Measurements from ENCODE around the gene TBC1D22B. TPM values are rescaled to one million over a fixed set of nuclear protein-coding genes. Genes with fewer than 3 reads are reported as not detected.

The TBC1D22B gene
- total and polyA plus RNA-seq, 2 of the 13 experiments (the other 11 are each of a cell fraction or from before 2014, with no cell fraction given), result 9.7 to 12.9 TPM

GRCh38 chr6:37353761-37354525, 96.4 kb downstream of the TBC1D22B start, which contains the start of gene RNF8 (continued):
- no peak for TF ChIP-seq RBM22 (optimal IDR thresholded peaks at IDR 0.05; ENCODE audit: low read length)
- TF ChIP-seq ZNF737 (CRISPR knock-in tag; IDR thresholded peaks at IDR 0.05; ENCODE audit: borderline replicate concordance), result no peak
- 0 out of 2 replicates have a peak, but pooled peaks have one; percentile 36 for TF ChIP-seq NPAS2 (CRISPR knock-in tag; IDR thresholded peaks at IDR 0.05; ENCODE audit: borderline replicate concordance)
- TF ChIP-seq ZSCAN22 (CRISPR knock-in tag; IDR thresholded peaks at IDR 0.05), result no peak; the same call in 1 of the 2 replicates
- no peak for TF ChIP-seq RAD21 (CRISPR knock-in tag; IDR thresholded peaks at IDR 0.05)
- 0 out of 2 replicates have a peak, but pooled peaks have one; percentile 30 for TF ChIP-seq ETV6 (CRISPR knock-in tag; conservative IDR thresholded peaks at IDR 0.05)
- TF ChIP-seq, protein P1, sequence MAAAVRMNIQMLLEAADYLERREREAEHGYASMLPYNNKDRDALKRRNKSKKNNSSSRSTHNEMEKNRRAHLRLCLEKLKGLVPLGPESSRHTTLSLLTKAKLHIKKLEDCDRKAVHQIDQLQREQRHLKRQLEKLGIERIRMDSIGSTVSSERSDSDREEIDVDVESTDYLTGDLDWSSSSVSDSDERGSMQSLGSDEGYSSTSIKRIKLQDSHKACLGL (CRISPR knock-in tag; IDR thresholded peaks at IDR 0.05), result no peak; the same call in 1 of the 2 replicates
- no peak for TF ChIP-seq JUND (CRISPR knock-in tag; IDR thresholded peaks at IDR 0.05)
- TF ChIP-seq EED (CRISPR knock-in tag; IDR thresholded peaks at IDR 0.05), result no peak
- TF ChIP-seq, protein P2, sequence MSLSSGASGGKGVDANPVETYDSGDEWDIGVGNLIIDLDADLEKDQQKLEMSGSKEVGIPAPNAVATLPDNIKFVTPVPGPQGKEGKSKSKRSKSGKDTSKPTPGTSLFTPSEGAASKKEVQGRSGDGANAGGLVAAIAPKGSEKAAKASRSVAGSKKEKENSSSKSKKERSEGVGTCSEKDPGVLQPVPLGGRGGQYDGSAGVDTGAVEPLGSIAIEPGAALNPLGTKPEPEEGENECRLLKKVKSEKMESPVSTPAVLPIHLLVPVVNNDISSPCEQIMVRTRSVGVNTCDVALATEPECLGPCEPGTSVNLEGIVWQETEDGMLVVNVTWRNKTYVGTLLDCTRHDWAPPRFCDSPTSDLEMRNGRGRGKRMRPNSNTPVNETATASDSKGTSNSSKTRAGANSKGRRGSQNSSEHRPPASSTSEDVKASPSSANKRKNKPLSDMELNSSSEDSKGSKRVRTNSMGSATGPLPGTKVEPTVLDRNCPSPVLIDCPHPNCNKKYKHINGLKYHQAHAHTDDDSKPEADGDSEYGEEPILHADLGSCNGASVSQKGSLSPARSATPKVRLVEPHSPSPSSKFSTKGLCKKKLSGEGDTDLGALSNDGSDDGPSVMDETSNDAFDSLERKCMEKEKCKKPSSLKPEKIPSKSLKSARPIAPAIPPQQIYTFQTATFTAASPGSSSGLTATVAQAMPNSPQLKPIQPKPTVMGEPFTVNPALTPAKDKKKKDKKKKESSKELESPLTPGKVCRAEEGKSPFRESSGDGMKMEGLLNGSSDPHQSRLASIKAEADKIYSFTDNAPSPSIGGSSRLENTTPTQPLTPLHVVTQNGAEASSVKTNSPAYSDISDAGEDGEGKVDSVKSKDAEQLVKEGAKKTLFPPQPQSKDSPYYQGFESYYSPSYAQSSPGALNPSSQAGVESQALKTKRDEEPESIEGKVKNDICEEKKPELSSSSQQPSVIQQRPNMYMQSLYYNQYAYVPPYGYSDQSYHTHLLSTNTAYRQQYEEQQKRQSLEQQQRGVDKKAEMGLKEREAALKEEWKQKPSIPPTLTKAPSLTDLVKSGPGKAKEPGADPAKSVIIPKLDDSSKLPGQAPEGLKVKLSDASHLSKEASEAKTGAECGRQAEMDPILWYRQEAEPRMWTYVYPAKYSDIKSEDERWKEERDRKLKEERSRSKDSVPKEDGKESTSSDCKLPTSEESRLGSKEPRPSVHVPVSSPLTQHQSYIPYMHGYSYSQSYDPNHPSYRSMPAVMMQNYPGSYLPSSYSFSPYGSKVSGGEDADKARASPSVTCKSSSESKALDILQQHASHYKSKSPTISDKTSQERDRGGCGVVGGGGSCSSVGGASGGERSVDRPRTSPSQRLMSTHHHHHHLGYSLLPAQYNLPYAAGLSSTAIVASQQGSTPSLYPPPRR (CRISPR knock-in tag; IDR thresholded peaks at IDR 0.05; ENCODE audit: borderline replicate concordance), result peak; percentile 67; the same call in 1 of the 2 replicates
- TF ChIP-seq TIGD3 (CRISPR knock-in tag; IDR thresholded peaks at IDR 0.05; ENCODE audit: borderline replicate concordance), result no peak; the same call in 1 of the 2 replicates
- no peak for TF ChIP-seq ZNF776 (CRISPR knock-in tag; IDR thresholded peaks at IDR 0.05)
- no peak for TF ChIP-seq TRIM24 (CRISPR knock-in tag; IDR thresholded peaks at IDR 0.05)
- TF ChIP-seq PRPF4 (IDR thresholded peaks at IDR 0.05; ENCODE audit: low read depth, low read length, poor library complexity, severe bottlenecking), result no peak
- TF ChIP-seq MTA1 (CRISPR knock-in tag; IDR thresholded peaks at IDR 0.05; ENCODE audit: borderline replicate concordance), result no peak
- TF ChIP-seq PAWR (CRISPR knock-in tag; IDR thresholded peaks at IDR 0.05; ENCODE audit: borderline replicate concordance), result no peak; the same call in 1 of the 2 replicates
- no peak; the same call in 1 of the 2 replicates for TF ChIP-seq KDM3A (CRISPR knock-in tag; IDR thresholded peaks at IDR 0.05; ENCODE audit: low read depth)
- TF ChIP-seq ATF7 (IDR thresholded peaks at IDR 0.05), result no peak
- no peak for TF ChIP-seq ATF7 (CRISPR knock-in tag; IDR thresholded peaks at IDR 0.05)
- TF ChIP-seq ATM (IDR thresholded peaks at IDR 0.05; ENCODE audit: borderline replicate concordance), result no peak
- TF ChIP-seq KLF6 (CRISPR knock-in tag; IDR thresholded peaks at IDR 0.05), result peak; percentile 41; the same call in 1 of the 2 replicates
- no peak for TF ChIP-seq ZSCAN30 (CRISPR knock-in tag; IDR thresholded peaks at IDR 0.05)
- TF ChIP-seq TMF1 (CRISPR knock-in tag; IDR thresholded peaks at IDR 0.05; ENCODE audit: low read depth), result no peak

Data from HepG2 (cell line).